NCI-H510A treated with DMSO at 0.1 percent for 48 hours (cell line): ENCODE results near the gene THRAP3.
"Not testable (repeated sequence)": the region's sequence is repeated elsewhere in the genome, so short reads cannot be mapped to it uniquely, and the experiment has no call there.

Experiments used
- DNase-seq: peaks from one replicate; lab custom pipeline; 2025; lab: John Stamatoyannopoulos, UW

THRAP3 gene

GRCh38 chr1:36223996-36224536, at the start of gene THRAP3:
TSS of gene THRAP3 (plus strand) at chr1:36224443. CDS start at chr1:36282564, 58,121 bp downstream.
- DNase-seq, result peak; percentile 100

- DNase-seq, result no peak
Measured at GRCh38 chr1:36174713-36175112, 49.5 kb upstream of the THRAP3 start.

- DNase-seq, result peak; percentile 69
Measured at GRCh38 chr1:36175137-36176095, 48.8 kb upstream of the THRAP3 start.

GRCh38 chr1:36176106-36176949, 47.9 kb upstream of the THRAP3 start:
- DNase-seq, result no peak

GRCh38 chr1:36177589-36178431, 46.4 kb upstream of the THRAP3 start:
- no peak for DNase-seq

- DNase-seq, result no peak
Measured at GRCh38 chr1:36178471-36179219, 45.6 kb upstream of the THRAP3 start.

- no peak for DNase-seq
Measured at GRCh38 chr1:36179220-36179600, 45.0 kb upstream of the THRAP3 start.

GRCh38 chr1:36182734-36183133, 41.5 kb upstream of the THRAP3 start:
- DNase-seq, result peak; percentile 90

- peak; percentile 78 for DNase-seq
Measured at GRCh38 chr1:36183309-36183856, 40.9 kb upstream of the THRAP3 start.

GRCh38 chr1:36187800-36188593, 36.2 kb upstream of the THRAP3 start:
- DNase-seq, result peak; percentile 99

- DNase-seq, result not testable (repeated sequence)
Measured at GRCh38 chr1:36196805-36197204, 27.4 kb upstream of the THRAP3 start.

- DNase-seq, result no peak
Measured at GRCh38 chr1:36198641-36199040, 25.6 kb upstream of the THRAP3 start.

- DNase-seq, result peak; percentile 63
Measured at GRCh38 chr1:36199934-36200741, 24.1 kb upstream of the THRAP3 start.

GRCh38 chr1:36203027-36203553, 21.2 kb upstream of the THRAP3 start:
- DNase-seq, result no peak

GRCh38 chr1:36203554-36204346, 20.5 kb upstream of the THRAP3 start:
- no peak for DNase-seq

- no peak for DNase-seq
Measured at GRCh38 chr1:36204347-36204909, 19.8 kb upstream of the THRAP3 start.

GRCh38 chr1:36206323-36206858, 17.9 kb upstream of the THRAP3 start:
- DNase-seq, result no peak
